Astrocyte (in vitro differentiated cells and primary cell): ENCODE data around the gene HOXB4. TPM values are rescaled to one million over a fixed set of nuclear protein-coding genes. Genes with fewer than 3 reads are reported as not detected.
A peak's percentile ranks its signal among the peaks of the same experiment; 100 is the strongest.

ENCODE experiments used
- DNase-seq: peaks from one replicate; pipeline ENCODE4 v3.0.0-alpha.2; 2010; ENCODE audit warnings: low read depth
- FAIRE-seq: peaks from 2 replicates; lab custom pipeline; 2011; peaks lifted over from hg19 to GRCh38; lab: Jason Lieb, UNC
- H2AFZ ChIP-seq: 2 replicates; pipeline ENCODE4 v1.6.0; 2012; ENCODE audit warnings: low read depth, low read length, inconsistent platforms
- H3K27ac ChIP-seq: 2 replicates; pipeline ENCODE4 v1.5.1; 2011; ENCODE audit warnings: low read depth, low read length, inconsistent platforms
- H3K27me3 ChIP-seq: 2 replicates; pipeline ENCODE4 v1.6.0; 2011; ENCODE audit warnings: low read length, inconsistent platforms; ENCODE audit not compliant: insufficient read depth
- H3K36me3 ChIP-seq: 2 replicates; pipeline ENCODE4 v1.5.1; 2011; ENCODE audit warnings: low read length, inconsistent platforms; ENCODE audit not compliant: insufficient read depth
- H3K4me1 ChIP-seq: 2 replicates; pipeline ENCODE4 v1.5.1; 2011; ENCODE audit warnings: low read length, inconsistent platforms; ENCODE audit not compliant: insufficient read depth
- H3K4me2 ChIP-seq: 2 replicates; pipeline ENCODE4 v1.6.0; 2012; ENCODE audit warnings: low read length, inconsistent platforms
- H3K4me3 ChIP-seq: 2 replicates; pipeline ENCODE4 v1.5.1; 2011; ENCODE audit warnings: low read depth, mild to moderate bottlenecking, low read length, inconsistent platforms; ENCODE audit not compliant: insufficient read depth
- H3K79me2 ChIP-seq: 2 replicates; pipeline ENCODE4 v1.6.0; 2012; ENCODE audit warnings: mild to moderate bottlenecking, low read length, inconsistent platforms; ENCODE audit not compliant: insufficient read depth
- H3K9ac ChIP-seq: 2 replicates; pipeline ENCODE4 v1.6.0; 2012; ENCODE audit warnings: mild to moderate bottlenecking, low read length, inconsistent platforms
- H3K9me3 ChIP-seq: 2 replicates; pipeline ENCODE4 v1.5.1; 2012; ENCODE audit warnings: low read depth, mild to moderate bottlenecking, low read length, inconsistent platforms; ENCODE audit not compliant: insufficient read depth
- H4K20me1 ChIP-seq: 2 replicates; pipeline ENCODE4 v1.6.0; 2012; ENCODE audit warnings: low read length, inconsistent platforms; ENCODE audit not compliant: insufficient read depth
- H3K27ac Mint-ChIP-seq: one replicate; pipeline ENCODE4 v1.8.0; 2021; ENCODE audit warnings: mild to moderate bottlenecking, mixed read lengths; ENCODE audit not compliant: unreplicated experiment
- H3K27me3 Mint-ChIP-seq: one replicate; pipeline ENCODE4 v1.8.0; 2021; ENCODE audit warnings: low read depth, mixed read lengths; ENCODE audit not compliant: unreplicated experiment
- H3K36me3 Mint-ChIP-seq: one replicate; pipeline ENCODE4 v1.8.0; 2021; ENCODE audit warnings: low read depth, mixed read lengths; ENCODE audit not compliant: unreplicated experiment
- H3K4me1 Mint-ChIP-seq: one replicate; pipeline ENCODE4 v1.8.0; 2021; ENCODE audit warnings: low read depth, mixed read lengths; ENCODE audit not compliant: unreplicated experiment
- H3K4me3 Mint-ChIP-seq: one replicate; pipeline ENCODE4 v1.8.0; 2021; ENCODE audit warnings: mild to moderate bottlenecking, moderate library complexity, mixed read lengths; ENCODE audit not compliant: unreplicated experiment
- H3K9me3 Mint-ChIP-seq: one replicate; pipeline ENCODE4 v1.8.0; 2021; ENCODE audit warnings: mild to moderate bottlenecking, mixed read lengths; ENCODE audit not compliant: unreplicated experiment
- CTCF ChIP-seq: IDR thresholded peaks from 2 replicates; pipeline ENCODE4 v1.5.1; 2011; ENCODE audit warnings: low read depth, mild to moderate bottlenecking, inconsistent platforms, low read length, moderate library complexity; ENCODE audit not compliant: insufficient read depth
- EZH2 ChIP-seq: IDR thresholded peaks from 2 replicates; pipeline ENCODE4 v1.6.1; 2012; ENCODE audit warnings: mild to moderate bottlenecking, low read length, inconsistent platforms; ENCODE audit not compliant: insufficient read depth
- total RNA-seq: library from RNA; stranded (reverse); gene quantifications from 2 replicates; pipeline ENCODE4 v1.2.1, GENCODE V29; 2021

HOXB4 gene
- total RNA-seq, 1 donor from 2014 or later: not detected

- H3K4me3 ChIP-seq: no peak overlapping the region
- no peaks in the 10 kb centered on the region for H3K36me3 ChIP-seq
- H3K4me1 Mint-ChIP-seq: peaks cover 3% of the 10 kb centered on the region
- H3K4me2 ChIP-seq: peak overlapping the region; percentile 90
- H3K9me3 ChIP-seq: no peaks in the 10 kb centered on the region
- peaks cover 22% of the 10 kb centered on the region for H3K79me2 ChIP-seq
- peaks cover 26% of the 10 kb centered on the region for H3K9me3 Mint-ChIP-seq
- H3K9ac ChIP-seq: peak overlapping the region; percentile 74
- peaks cover 79% of the 10 kb centered on the region for H3K27me3 ChIP-seq
- DNase-seq (no peak), FAIRE-seq (no peak)
- TF ChIP-seq EZH2 (no peak), CTCF (no peak)
- H4K20me1 ChIP-seq: no peaks in the 10 kb centered on the region
- H2AFZ ChIP-seq: peak overlapping the region; percentile 67
- H3K4me1 ChIP-seq: peaks cover 14% of the 10 kb centered on the region
- H3K27me3 Mint-ChIP-seq: peaks cover 99% of the 10 kb centered on the region
- no peaks in the 10 kb centered on the region for H3K36me3 Mint-ChIP-seq
- H3K27ac Mint-ChIP-seq: no peak overlapping the region
- H3K4me3 Mint-ChIP-seq: no peak overlapping the region
- peak overlapping the region; percentile 58 for H3K27ac ChIP-seq
Observed at GRCh38 chr17:48586355-48587258, 8.5 kb upstream of the HOXB4 start.

DNA sequence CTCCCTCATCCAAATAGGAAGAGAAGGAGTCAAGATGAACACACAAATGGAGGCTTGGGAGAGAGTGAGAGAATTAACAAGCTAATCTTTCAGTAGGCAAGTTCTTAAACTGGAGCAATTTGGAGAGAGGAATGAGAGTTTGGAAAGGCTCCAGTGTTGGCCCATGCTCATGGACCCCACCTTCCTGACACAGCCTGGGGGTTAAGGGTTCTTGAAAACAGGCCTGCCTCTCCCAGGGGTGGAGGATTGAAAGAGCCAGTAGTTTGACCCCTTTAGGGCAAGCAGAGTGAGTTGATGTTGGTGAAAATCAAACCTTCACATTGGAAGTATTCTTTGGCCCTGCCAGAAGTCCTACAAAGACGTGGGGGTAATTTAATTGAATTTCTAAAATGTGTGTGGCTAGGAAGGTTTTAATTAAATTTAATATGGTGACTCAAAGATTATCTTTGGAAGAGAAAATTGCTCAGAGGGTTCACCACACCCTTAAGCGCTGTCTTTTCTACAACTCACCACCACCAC lies 6.1 kb upstream of the HOXB4 start:
- Mint-ChIP-seq H3K4me1 (peaks cover 3% of the 10 kb centered on the region), H3K4me3 (no peak overlapping the region), H3K27ac (no peak overlapping the region), H3K36me3 (no peaks in the 10 kb centered on the region), H3K9me3 (peaks cover 32% of the 10 kb centered on the region), H3K27me3 (peaks cover 98% of the 10 kb centered on the region)
- no peaks in the 10 kb centered on the region for H3K9me3 ChIP-seq
- peaks cover 14% of the 10 kb centered on the region for H3K4me1 ChIP-seq
- peaks cover 4% of the 10 kb centered on the region for H4K20me1 ChIP-seq
- no peak overlapping the region for H3K27ac ChIP-seq
- no peak for FAIRE-seq
- peaks cover 38% of the 10 kb centered on the region for H3K79me2 ChIP-seq
- no peak overlapping the region for H3K4me3 ChIP-seq
- H3K4me2 ChIP-seq: peak overlapping the region; percentile 90
- TF ChIP-seq EZH2: no peak
- no peak for TF ChIP-seq CTCF
- peaks cover 84% of the 10 kb centered on the region for H3K27me3 ChIP-seq
- no peaks in the 10 kb centered on the region for H3K36me3 ChIP-seq
- no peak for DNase-seq
- H2AFZ ChIP-seq: no peak overlapping the region
- no peak overlapping the region for H3K9ac ChIP-seq
